Measurements from ENCODE around the gene PTPRF. TPM values are rescaled to one million over a fixed set of nuclear protein-coding genes. Genes with fewer than 3 reads are reported as not detected.

The PTPRF gene
- total and polyA plus RNA-seq, 9 donors: 24.4 to 165 (median 76.8) TPM

DNA sequence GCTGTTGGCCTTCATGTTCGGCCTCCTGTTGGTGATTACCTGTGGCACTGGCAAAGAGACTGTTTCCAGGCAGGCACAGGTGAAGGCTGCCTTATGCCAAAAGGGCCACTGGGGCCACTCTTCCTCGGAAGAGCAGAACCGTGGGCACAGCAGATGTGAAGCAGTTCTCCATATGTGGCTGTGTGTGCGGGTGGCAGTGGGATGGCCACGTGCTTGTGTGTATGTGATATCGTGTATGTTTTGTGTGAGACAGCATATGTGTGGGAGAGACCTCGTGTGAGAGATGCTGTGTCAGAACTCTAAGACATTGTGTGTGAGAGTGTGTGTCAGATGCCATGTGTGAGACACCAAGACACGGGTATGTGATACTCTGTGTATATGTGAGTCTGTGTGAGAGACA is 65.9 kb downstream of the PTPRF start:
- Histone ChIP-seq H3K4me3 (no peak overlapping the region), H3K4me1 (ENCODE audit: insufficient read depth) (no peaks in the 10 kb centered on the region), H3K9me3 (no peaks in the 10 kb centered on the region), H3K27me3 (no peaks in the 10 kb centered on the region), H3K36me3 (peaks cover 2% of the 10 kb centered on the region), H3K27ac (no peak overlapping the region)
- TF ChIP-seq EP300 (IDR thresholded peaks at IDR 0.05) (no peak), POLR2A (IDR thresholded peaks at IDR 0.05) (no peak)
- TF ChIP-seq, protein P1, sequence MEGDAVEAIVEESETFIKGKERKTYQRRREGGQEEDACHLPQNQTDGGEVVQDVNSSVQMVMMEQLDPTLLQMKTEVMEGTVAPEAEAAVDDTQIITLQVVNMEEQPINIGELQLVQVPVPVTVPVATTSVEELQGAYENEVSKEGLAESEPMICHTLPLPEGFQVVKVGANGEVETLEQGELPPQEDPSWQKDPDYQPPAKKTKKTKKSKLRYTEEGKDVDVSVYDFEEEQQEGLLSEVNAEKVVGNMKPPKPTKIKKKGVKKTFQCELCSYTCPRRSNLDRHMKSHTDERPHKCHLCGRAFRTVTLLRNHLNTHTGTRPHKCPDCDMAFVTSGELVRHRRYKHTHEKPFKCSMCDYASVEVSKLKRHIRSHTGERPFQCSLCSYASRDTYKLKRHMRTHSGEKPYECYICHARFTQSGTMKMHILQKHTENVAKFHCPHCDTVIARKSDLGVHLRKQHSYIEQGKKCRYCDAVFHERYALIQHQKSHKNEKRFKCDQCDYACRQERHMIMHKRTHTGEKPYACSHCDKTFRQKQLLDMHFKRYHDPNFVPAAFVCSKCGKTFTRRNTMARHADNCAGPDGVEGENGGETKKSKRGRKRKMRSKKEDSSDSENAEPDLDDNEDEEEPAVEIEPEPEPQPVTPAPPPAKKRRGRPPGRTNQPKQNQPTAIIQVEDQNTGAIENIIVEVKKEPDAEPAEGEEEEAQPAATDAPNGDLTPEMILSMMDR (IDR thresholded peaks at IDR 0.05): no peak
- 82 to 85% (median 84%) methylated on average over 8 of the region's 8 CpGs for WGBS, 3 donors
- DNase-seq: no peak
- intact Hi-C loops (cut with DNase I): no loop called here

DNA sequence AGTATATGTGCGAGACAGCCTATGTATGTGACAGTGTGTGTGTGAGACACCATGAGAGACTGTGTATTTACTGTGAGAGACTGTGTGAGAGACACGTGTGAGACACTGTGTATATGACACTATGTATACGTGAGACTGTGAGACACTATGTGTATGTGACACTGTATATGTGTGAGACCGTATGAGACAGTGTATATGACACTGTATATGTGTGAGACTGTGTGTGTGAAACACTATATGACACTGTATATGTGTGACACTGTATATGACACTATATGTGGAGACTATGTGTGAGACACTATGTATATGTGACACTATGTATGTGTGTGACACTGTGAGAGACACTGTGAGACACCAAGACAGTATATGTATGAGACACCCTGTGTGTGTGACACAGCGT is 66.3 kb downstream of the PTPRF start:
- Histone ChIP-seq H3K36me3 (peaks cover 2% of the 10 kb centered on the region), H3K27me3 (no peaks in the 10 kb centered on the region), H3K4me3 (no peak overlapping the region), H3K27ac (no peak overlapping the region), H3K4me1 (ENCODE audit: insufficient read depth) (no peaks in the 10 kb centered on the region), H3K9me3 (no peaks in the 10 kb centered on the region)
- intact Hi-C loops (cut with DNase I): no loop called here
- no peak for DNase-seq
- WGBS, 3 donors: 81 to 96% (median 87%) methylated on average over 5 of the region's 5 CpGs
- no peak for TF ChIP-seq EP300 (IDR thresholded peaks at IDR 0.05)

DNA sequence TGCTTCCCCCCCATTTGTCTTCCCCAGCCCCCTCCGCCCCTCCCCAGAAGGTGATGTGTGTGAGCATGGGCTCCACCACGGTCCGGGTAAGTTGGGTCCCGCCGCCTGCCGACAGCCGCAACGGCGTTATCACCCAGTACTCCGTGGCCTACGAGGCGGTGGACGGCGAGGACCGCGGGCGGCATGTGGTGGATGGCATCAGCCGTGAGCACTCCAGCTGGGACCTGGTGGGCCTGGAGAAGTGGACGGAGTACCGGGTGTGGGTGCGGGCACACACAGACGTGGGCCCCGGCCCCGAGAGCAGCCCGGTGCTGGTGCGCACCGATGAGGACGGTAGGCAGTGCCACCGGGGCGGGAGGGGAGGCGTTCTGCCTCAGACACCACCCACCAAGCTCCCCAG is 67.0 kb downstream of the PTPRF start:
- Histone ChIP-seq H3K27me3 (no peaks in the 10 kb centered on the region), H3K9me3 (no peaks in the 10 kb centered on the region), H3K4me1 (ENCODE audit: insufficient read depth) (no peaks in the 10 kb centered on the region), H3K4me3 (no peak overlapping the region), H3K36me3 (no peaks in the 10 kb centered on the region), H3K27ac (no peak overlapping the region)
- WGBS, 3 donors: 94 to 95% (median 94%) methylated on average over 31 of the region's 31 CpGs
- intact Hi-C loops (cut with DNase I): no loop called here
- TF ChIP-seq EP300 (IDR thresholded peaks at IDR 0.05): no peak
- no peak for TF ChIP-seq POLR2A (IDR thresholded peaks at IDR 0.05)
- TF ChIP-seq, protein P1 (IDR thresholded peaks at IDR 0.05): no peak
- DNase-seq: no peak

DNA sequence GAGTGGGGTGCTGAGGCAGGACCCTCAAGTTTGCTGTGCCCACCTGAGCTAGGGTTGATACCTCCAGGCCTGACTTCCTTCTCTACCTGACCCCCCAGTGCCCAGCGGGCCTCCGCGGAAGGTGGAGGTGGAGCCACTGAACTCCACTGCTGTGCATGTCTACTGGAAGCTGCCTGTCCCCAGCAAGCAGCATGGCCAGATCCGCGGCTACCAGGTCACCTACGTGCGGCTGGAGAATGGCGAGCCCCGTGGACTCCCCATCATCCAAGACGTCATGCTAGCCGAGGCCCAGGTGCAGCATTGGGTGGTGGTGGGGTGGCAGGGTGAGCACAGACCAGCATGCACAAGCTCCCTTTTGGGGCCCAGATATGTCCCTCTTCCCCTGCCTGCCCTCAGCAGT is 67.9 kb downstream of the PTPRF start:
- H3K36me3 ChIP-seq: no peaks in the 10 kb centered on the region
- no peak overlapping the region for H3K27ac ChIP-seq
- H3K4me1 ChIP-seq (ENCODE audit: insufficient read depth): no peaks in the 10 kb centered on the region
- no peak for DNase-seq
- WGBS, 3 donors: 92 to 95% (median 95%) methylated on average over 10 to 11 of the region's 11 CpGs
- no peak overlapping the region for H3K4me3 ChIP-seq
- no peaks in the 10 kb centered on the region for H3K9me3 ChIP-seq
- intact Hi-C loops (cut with DNase I): no loop called here
- H3K27me3 ChIP-seq: no peaks in the 10 kb centered on the region
- TF ChIP-seq POLR2A (IDR thresholded peaks at IDR 0.05) (no peak), EP300 (IDR thresholded peaks at IDR 0.05) (no peak)
- TF ChIP-seq, protein P1 (IDR thresholded peaks at IDR 0.05): no peak

DNA sequence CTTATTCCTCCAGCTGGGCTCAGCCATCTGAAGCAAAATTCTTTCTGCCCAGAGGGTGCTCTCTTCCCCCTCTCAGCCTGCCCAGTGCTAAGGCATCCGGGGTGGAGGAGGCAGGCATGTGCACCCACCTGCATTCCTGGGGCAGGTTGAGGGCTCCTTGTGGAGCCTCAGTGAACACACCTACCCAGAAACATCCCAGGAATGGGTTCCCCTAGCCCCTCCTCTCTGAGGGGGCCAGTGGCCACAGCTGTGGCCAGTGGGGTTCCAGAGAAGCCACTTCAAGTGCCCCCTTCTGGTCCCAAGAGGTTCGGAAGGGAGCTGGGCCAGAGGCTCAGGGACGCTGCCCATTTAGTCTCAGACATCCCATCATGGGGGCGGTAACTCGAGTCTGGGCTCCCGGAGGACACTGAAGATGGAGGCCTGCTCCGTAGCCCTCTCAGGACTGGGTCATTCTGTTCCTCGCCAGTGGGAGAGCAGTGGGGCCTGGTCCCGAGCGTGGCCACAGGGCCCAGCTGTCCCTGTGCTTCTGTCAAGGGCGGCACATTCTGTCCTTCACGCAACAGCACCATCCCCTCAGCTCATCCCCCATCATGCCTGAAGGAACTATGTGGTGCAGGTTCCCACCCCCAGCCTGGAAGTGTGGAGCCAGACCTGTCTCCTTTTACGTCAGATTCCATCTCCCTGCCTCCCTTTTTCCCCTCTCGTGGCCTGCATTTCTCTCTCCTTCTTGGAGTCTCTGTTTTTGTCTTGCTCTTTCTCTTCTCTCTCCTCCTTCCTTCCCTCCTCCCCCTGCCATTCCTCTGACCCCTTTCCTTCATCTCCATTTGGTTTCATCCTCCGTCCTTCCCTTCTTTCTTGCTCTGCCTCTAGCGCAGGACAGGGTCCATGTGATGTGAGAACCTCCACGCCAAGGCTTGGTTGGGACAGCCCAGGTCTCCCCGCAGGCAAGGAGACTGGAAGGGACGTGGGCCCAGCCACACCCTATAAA is 69.6 kb downstream of the PTPRF start:
- no peaks in the 10 kb centered on the region for H3K4me1 ChIP-seq (ENCODE audit: insufficient read depth)

More for the DNA sequence above, 69.6 kb downstream of the PTPRF start:
- Histone ChIP-seq H3K27ac (no peak overlapping the region), H3K27me3 (no peaks in the 10 kb centered on the region), H3K4me3 (no peak overlapping the region), H3K36me3 (no peaks in the 10 kb centered on the region), H3K9me3 (no peaks in the 10 kb centered on the region)
- WGBS, 3 donors: 83 to 88% (median 87%) methylated on average over 19 of the region's 19 CpGs
- intact Hi-C loops (cut with DNase I): loop anchor here in 1 of 4 donors (2.0 kb wide), 1 partner anchor 54 kb away; no protein-coding TSS in a partner anchor
- TF ChIP-seq POLR2A (IDR thresholded peaks at IDR 0.05) (no peak), EP300 (IDR thresholded peaks at IDR 0.05) (no peak)
- TF ChIP-seq, protein P1 (IDR thresholded peaks at IDR 0.05): no peak
- no peak for DNase-seq

All from ovary (tissue), 9 donors.